Measurements from ENCODE around the gene LPCAT1.
"Not testable (repeated sequence)": the region's sequence is repeated elsewhere in the genome, so short reads cannot be mapped to it uniquely, and the experiment has no call there.

The LPCAT1 gene

DNA sequence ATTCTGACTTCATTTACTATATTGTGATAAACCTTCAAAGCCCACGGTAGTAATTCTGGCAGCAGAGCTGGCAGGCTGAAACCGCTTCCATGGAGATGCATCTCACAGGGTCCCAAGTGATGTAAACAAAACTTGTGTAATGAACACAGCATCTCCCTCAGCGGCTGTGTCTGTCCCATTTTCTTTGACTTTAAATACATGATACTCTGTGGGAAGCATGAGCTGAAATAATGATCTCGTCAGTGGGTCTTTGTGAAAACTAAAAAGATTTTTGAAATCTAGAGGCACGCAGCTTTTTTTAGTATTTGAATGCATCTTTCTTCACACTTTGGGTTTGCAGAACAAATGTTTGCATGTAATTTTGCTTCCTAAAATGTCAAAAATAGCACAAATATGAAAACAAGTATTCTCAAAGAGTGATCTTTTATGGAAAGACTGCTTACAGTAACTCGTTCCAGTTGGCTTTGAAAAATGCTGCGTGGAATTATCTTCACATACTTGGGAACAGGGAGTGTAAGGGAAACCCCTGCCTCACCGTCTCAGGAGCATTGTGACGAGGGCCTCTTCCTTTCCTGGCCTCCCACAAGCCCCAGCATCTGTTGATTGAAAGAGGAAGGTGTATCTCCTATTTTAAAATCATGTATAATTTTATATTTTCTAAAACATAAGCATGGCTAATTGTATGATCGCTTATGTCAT lies 18.1 kb upstream of the LPCAT1 start:
- no peak for DNase-seq (ENCODE audit: low read depth, low spot score)

DNA sequence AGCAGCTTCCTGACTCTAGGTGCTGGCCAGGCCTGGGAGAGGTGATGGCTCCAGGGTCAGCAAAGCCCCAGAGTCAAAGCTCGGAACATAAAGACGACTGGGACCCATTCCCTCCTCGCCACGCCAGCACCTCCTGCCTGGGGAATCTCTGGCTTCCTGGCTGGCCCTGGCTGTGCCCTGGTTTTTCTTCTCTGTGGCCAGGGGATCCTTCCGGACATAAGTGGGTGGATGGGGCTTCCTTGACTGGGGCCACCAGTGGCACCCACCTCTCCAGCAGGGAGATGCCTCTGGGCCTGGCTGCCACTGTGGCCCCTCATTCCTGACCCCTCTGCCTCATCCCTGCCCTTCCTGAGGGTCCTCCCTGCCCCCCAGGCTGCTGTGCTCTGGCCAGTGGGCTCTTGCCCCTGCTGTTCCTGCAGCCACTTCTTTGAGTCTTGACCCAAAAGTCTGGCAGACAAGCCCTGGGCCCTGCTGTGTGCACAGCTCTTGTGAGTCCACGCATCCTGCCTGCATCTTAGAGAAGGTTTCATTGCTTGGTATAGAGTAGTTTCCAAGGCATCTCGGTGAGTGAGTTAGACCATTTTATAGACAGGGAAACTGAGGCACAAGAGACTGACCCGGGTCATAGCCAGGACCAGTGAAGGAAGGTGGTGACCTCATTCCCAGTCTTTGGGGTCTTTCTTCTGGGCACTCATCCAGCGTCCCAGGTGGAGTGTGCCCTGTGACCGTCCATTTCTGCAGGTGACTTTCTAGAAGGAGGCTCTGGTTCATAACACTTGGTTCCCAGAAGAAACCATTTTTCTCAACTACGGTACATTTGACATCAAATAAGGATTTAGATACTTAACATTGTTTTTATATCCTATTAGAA lies 17.3 kb upstream of the LPCAT1 start:
- no peak for DNase-seq (ENCODE audit: low read depth, low spot score)

- DNase-seq (ENCODE audit: low read depth, low spot score), result no peak
Observed at GRCh38 chr5:1540166-1540565, 16.4 kb upstream of the LPCAT1 start.

- DNase-seq (ENCODE audit: low read depth, low spot score), result not testable (repeated sequence)
Observed at GRCh38 chr5:1539393-1540161, 15.8 kb upstream of the LPCAT1 start.

DNA sequence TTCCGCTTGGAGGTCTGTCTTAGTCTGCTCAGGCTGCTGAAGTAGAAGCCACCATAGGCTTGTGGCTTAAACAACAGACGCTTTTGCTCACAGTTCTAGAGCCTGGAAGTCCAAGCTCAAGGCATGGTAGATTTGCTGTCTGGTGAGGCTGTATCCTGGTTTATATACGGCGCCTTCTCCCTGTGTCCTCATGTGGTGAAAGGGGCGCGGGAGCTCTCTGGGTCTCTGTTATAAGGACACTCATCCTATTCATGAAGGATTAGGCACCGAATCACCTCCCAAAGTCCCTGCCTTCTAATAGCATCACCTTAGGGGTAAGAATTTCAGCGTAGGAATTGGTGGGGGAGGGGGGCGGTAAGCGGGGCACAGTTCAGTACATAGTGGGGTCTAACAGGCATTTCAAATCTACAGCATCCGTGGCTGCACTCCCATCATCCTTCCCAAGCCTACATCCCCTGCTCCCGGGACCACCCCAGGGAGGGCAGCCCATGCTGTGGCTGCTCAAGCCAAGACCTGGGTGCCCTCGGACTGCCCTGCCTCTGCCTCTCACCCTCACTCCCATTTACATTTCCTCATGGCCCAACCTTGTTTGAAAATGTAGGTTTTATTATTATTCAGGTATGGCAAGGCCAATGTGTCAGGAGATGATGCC lies 15.1 kb upstream of the LPCAT1 start:
- DNase-seq (ENCODE audit: low read depth, low spot score), result no peak

DNA sequence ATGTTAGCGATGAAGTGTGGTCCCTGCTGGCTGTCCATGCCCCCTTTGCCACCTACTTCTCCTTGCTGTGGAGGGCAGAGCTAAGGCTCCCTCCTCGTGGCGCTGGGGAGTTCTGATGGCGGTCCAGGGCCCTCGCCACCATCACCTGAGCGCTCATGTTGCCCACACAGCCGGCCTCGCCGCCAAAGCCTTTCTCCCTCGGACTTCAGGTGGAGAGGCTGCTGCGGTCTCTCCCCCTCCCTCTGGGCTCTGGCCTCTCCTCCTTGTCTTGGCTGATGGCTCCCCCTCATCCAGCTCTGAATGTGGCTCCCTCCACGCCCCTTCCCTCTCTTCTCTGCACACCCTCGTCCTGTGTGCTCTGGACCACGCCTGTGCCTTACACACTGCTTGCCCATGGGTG lies 14.5 kb upstream of the LPCAT1 start:
- DNase-seq (ENCODE audit: low read depth, low spot score), result no peak

- no peak for DNase-seq (ENCODE audit: low read depth, low spot score)
Observed at GRCh38 chr5:1537603-1538154, 13.9 kb upstream of the LPCAT1 start.

GRCh38 chr5:1536871-1537602 lies 13.3 kb upstream of the LPCAT1 start:
- DNase-seq (ENCODE audit: low read depth, low spot score), result no peak

GRCh38 chr5:1536322-1536845 lies 12.6 kb upstream of the LPCAT1 start:
- no peak for DNase-seq (ENCODE audit: low read depth, low spot score)

GRCh38 chr5:1535646-1536045 lies 11.9 kb upstream of the LPCAT1 start:
- no peak for DNase-seq (ENCODE audit: low read depth, low spot score)

DNA sequence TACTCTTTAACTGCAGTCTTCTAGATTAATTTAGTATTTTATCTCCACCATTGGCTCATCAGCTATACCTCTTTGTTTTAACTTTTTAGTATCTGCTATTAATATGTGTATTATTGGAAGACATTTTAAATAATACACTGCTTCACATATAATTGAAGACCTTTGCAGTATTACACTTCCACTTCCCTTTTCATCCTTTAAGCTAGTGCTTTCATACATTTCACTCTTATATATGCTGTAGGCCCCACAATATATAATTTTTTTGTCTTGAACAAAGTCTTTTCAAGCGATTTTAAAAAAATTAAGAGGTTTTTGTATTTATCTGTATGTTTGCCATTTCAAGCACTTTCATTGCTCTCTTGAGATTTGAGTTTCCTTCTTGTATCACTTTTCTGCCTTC lies 8.6 kb upstream of the LPCAT1 start:
- DNase-seq (ENCODE audit: low read depth, low spot score), result no peak

GRCh38 chr5:1529498-1529897 lies 5.7 kb upstream of the LPCAT1 start:
- DNase-seq (ENCODE audit: low read depth, low spot score), result no peak

GRCh38 chr5:1527533-1528205 lies 3.9 kb upstream of the LPCAT1 start:
- DNase-seq (ENCODE audit: low read depth, low spot score), result no peak

- DNase-seq (ENCODE audit: low read depth, low spot score), result no peak
Observed at GRCh38 chr5:1526681-1527131, 2.9 kb upstream of the LPCAT1 start.

- DNase-seq (ENCODE audit: low read depth, low spot score), result no peak
Observed at GRCh38 chr5:1526190-1526631, 2.5 kb upstream of the LPCAT1 start.

DNA sequence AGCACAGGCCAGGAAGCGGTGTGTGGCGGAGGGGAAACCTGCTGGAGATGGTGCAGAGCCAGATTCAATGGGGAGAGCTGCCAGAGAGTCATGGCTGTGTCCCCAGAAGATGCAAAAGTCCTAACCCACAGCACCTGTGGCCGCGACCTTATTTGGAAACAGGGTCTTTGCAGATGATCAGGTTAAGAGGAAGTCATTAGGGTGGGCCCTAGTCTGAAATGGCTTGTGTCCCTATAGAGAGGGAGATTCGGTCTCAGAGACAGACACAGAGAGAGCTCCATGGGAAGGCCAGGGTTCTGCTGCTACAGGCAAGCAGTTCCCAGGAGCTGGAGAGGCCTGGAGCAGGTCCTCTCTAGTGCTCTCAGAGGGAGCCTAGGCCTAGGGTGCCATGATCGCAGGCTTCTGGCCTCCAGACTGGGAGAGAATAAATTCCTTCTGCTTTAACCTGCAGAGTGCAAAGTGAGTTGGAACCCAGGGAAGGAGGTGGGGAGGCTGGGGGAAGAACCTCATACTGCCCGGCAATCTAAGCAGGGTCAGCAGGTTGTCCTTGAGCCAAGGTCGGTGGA lies 1.9 kb upstream of the LPCAT1 start:
- DNase-seq (ENCODE audit: low read depth, low spot score), result no peak

DNA sequence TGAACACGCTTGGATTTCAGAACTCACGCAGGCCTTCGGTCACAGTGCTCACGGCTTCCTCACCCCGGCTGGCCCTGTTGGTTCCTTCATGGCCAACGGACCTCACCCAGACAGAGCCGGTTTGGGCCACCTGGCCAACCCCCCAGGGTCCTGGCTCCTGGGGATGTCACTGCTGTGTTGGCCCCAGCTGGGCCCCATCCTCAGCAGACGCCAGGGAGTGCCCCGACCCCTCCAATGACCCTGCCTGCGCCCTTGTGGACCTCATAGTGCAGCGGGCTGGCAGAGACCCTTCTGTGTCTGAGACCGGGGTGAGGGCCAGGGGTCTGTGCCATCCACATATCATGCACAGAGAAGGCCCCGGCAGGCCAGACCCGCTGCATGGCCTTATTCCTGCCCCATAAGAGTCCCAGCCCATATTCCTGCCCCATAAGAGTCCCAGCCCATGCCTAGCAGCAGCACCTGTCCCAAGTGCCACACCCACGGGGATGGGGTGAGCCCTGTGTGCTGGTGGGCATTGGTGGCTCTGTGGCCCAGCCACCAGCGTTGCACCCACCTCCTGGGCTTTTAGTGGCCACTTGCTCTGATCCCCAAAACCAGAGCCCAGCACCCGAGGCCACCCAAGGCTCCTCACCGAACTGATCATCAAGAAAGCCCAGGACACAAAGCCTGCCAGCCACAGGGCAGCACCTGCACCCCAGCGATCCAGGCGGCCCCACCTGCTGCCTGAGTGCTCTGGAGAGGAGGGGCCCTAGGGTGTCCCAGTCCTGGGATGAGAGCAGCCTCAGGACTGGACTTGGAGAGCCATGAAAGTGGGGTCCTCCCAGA lies 1.3 kb upstream of the LPCAT1 start:
- no peak for DNase-seq (ENCODE audit: low read depth, low spot score)

DNA sequence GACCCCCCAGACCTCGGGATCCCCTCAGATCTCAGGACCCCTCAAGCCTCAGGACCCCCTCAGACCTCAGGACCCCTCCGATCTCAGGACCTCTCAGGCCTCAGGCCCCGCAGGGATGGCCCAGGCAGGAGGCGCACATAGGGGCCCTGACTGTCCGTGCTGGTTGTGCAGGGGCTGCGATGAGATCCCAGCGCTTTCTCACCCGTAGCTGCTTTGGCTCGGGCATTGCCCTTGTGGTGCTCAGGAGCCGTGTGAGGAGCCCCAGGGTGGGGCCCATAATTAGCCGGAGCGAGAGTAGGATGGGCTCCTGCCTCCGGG lies 680 bp upstream of the LPCAT1 start:
- no peak for DNase-seq (ENCODE audit: low read depth, low spot score)

DNA sequence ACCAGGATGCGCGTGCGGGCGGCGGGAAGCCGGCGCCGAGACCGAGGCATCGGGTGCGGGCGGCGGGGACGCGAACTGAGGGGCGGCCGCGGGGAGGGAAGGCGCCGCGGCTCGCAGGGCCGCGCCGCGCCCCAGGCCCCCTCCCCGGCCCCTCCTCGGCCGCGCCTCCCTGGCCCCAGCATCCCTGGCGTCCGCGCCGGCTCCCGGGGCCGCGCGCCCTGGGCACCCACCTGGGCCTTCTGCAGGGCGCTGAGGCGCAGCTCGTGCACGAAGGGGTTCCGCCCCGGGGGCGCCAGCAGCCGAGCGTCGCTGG lies 324 bp downstream of the LPCAT1 start:
- DNase-seq (ENCODE audit: low read depth, low spot score), result no peak

All from ELF-1 (cell line).